ENCODE results near the gene ESPNL.

GRCh38 chr2:238081150-238081549 lies 19.0 kb upstream of the ESPNL start:
- no peak for TF ChIP-seq SUZ12 (IDR thresholded peaks at IDR 0.05; ENCODE audit: extremely low read depth, insufficient read depth, insufficient read length)
- TF ChIP-seq YY1 (IDR thresholded peaks at IDR 0.05; ENCODE audit: insufficient read depth, insufficient read length): no peak

Data from NT2/D1 (cell line).